Motor neuron (in vitro differentiated cells): ENCODE results near the gene OR5H1. TPM values are rescaled to one million over a fixed set of nuclear protein-coding genes. Genes with fewer than 3 reads are reported as not detected.
"Not testable (repeated sequence)": the region's sequence is repeated elsewhere in the genome, so short reads cannot be mapped to it uniquely, and the experiment has no call there.

Experiments used
- ATAC-seq, 8 experiments: fragments of 200-7000 bp; cut with Tn5 transposase; replicated peaks in 6 of 8; 2 replicates each; pipeline ENCODE4 v1.8.0; 2021; ENCODE audit warnings: mild to moderate bottlenecking in 8 of 8, moderate library complexity in 8 of 8
- H3K27ac ChIP-seq, 2 donors: fragments of 250-450 bp; sonication (Bioruptor Pico); 2 replicates each; pipeline ENCODE4 v1.9.0; 2021; ENCODE audit warnings: antibody characterized with exemption in 2 of 2, mild to moderate bottlenecking in 2 of 2, moderate library complexity in 1 of 2
- H3K4me1 ChIP-seq, 2 donors: fragments of 250-450 bp; sonication (Bioruptor Pico); replicated peaks in 1 of 2; 2 replicates each; pipeline ENCODE4 v1.6.1; 2021; ENCODE audit warnings: antibody characterized with exemption in 2 of 2, mild to moderate bottlenecking in 2 of 2, moderate library complexity in 1 of 2
- H3K4me3 ChIP-seq, 5 donors: fragments of 250-450 bp; sonication (Bioruptor Pico); 2 replicates each; pipeline ENCODE4 v1.9.0; 2021; ENCODE audit warnings: antibody characterized with exemption in 5 of 5, mild to moderate bottlenecking in 5 of 5, moderate library complexity in 4 of 5
- WGBS, 10 experiments: fragments of 450-650 bp; shearing (Covaris generic); methylation state at CpG; one replicate each; pipeline ENCODE4 v1.0.0; 2022; 5-methylcytosine and 5-hydroxymethylcytosine counted together
- in situ Hi-C, 9 experiments: fragments of 400-800 bp; cut with MboI; loops; one replicate each; pipeline ENCODE4 v1.15.0; 2021; ENCODE audit warnings: low sequenced_read_pairs in 9 of 9, low pct_unique_long_range_greater_than_20kb in 2 of 9; ENCODE audit not compliant: unreplicated experiment in 9 of 9
- total RNA-seq, 8 experiments: library from RNA; unstranded; fragments of 300-600 nt; gene quantifications; 2 replicates each; pipeline versions ENCODE4 v1.2.3 to v1.2.4, GENCODE V29; 2022

Gene OR5H1
- under 1 TPM in 2 of 8 experiments, not detected in 6; 0.09 to 0.28 TPM for total RNA-seq

DNA sequence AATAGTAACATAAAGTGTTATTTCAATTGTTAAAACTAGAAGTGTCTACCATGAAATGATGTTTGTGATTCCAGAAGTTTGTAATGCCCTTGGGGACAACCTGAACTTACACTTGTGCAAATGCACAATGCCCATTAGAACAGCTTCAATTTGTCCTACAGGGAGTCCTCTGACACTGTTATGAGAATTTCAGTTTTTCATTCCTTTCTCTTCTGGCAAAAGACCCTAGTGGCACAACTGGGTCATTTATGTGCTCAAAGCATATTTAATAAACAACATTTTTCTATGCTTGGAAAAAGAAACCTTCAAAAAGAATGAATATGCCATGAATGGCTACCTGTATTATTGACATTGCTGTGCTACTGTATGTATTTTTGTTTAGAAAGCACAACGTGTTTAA lies at the start of gene OR5H1:
TSS of gene OR5H1 (plus strand) at position 301 of the 400 bp plus-strand sequence. CDS start 1,977 bp downstream, outside the sequence.
- Histone ChIP-seq H3K4me1 (no peaks in the 10 kb centered on the region), H3K27ac (no peak within 1 kb of the TSS), H3K4me3 (no peak within 1 kb of the TSS)
- in situ Hi-C loops: no loop called here
- ATAC-seq: no peak
- 0 to 100% (median 20%) methylated on average over 1 of the region's 1 CpG; no CpG with 5 or more reads in 1 of the 10 experiments for WGBS, 10 experiments

- Histone ChIP-seq H3K4me3 (no peak within 1 kb of the TSS), H3K4me1 (no peaks in the 10 kb centered on the region), H3K27ac (no peak within 1 kb of the TSS)
- WGBS, 10 experiments: 10 to 100% (median 50%) methylated on average over 2 to 3 of the region's 4 CpGs; no CpG with 5 or more reads in 1 of the 10 experiments
- in situ Hi-C loops: no loop called here
- ATAC-seq: no peak
Observed at GRCh38 chr3:98086873-98087272, 43.6 kb upstream of the OR5H1 start, which contains the start of gene OR5AC2. TSS of gene OR5AC2 (plus strand) at chr3:98087173. CDS start at chr3:98087173, 0 bp downstream.

DNA sequence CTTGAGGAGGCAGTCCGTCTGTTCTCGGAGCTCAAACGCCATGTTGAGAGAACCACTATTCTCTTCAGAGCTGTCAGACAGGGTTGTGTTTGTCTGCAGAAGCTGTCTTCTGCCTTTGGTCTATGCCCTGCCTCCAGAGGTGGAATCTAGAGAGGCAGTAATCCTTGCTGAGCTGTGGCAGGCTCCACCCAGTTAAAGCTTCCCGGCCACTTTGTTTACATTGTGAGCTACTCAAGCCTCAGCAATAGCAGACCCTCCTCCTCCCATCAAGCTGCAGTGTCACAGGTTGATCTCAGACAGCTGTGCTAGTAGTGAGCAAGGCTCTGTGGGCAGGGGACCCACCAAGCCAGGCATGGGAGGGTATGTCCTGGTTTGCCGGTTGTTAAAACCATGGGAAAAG lies 34.6 kb upstream of the OR5H1 start:
- in situ Hi-C loops: no loop called here
- WGBS, 10 experiments: 0 to 100% (median 40%) methylated on average over 1 to 2 of the region's 5 CpGs; no CpG with 5 or more reads in 5 of the 10 experiments
- ATAC-seq: peak in 1 of 8 experiments; percentile 41
- no peak overlapping the region for H3K27ac ChIP-seq
- no peak overlapping the region for H3K4me3 ChIP-seq
- no peaks in the 10 kb centered on the region for H3K4me1 ChIP-seq

- WGBS, 10 experiments: 17 to 91% (median 54%) methylated on average over 2 to 4 of the region's 4 CpGs; no CpG with 5 or more reads in 2 of the 10 experiments
- H3K4me1 ChIP-seq: no peaks in the 10 kb centered on the region
Observed at GRCh38 chr3:98099848-98100247, 30.7 kb upstream of the OR5H1 start.

DNA sequence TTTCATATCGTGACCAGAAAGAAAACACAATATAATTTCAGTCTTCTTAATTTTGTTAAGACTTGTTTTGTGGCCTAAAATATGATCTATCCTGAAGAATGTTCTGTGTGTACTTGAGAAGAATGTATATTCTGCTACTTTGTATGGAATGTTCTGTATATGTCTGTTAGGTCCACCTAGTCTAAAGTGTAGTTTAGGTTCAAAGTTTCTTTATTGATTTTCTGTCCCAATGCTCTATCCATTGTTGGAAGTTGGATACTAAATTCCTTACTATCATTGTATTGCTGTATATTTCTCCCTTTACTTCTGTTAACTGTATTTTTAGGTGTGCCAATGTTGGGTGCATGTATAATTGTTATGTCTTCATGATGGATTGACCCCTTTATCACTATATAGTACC lies 22.4 kb upstream of the OR5H1 start:
- H3K4me3 ChIP-seq: no peak overlapping the region
- in situ Hi-C loops: no loop called here
- ATAC-seq: no peak
- H3K4me1 ChIP-seq: no peaks in the 10 kb centered on the region
- WGBS, 10 experiments: 0 to 86% (median 8%) methylated on average over 1 of the region's 1 CpG; no CpG with 5 or more reads in 1 of the 10 experiments
- no peak overlapping the region for H3K27ac ChIP-seq

More at GRCh38 chr3:98099848-98100247, 30.7 kb upstream of the OR5H1 start:
- in situ Hi-C loops: no loop called here
- Histone ChIP-seq H3K27ac (no peak overlapping the region), H3K4me3 (no peak overlapping the region)
- ATAC-seq: peak in 1 of 8 experiments; percentile 48

DNA sequence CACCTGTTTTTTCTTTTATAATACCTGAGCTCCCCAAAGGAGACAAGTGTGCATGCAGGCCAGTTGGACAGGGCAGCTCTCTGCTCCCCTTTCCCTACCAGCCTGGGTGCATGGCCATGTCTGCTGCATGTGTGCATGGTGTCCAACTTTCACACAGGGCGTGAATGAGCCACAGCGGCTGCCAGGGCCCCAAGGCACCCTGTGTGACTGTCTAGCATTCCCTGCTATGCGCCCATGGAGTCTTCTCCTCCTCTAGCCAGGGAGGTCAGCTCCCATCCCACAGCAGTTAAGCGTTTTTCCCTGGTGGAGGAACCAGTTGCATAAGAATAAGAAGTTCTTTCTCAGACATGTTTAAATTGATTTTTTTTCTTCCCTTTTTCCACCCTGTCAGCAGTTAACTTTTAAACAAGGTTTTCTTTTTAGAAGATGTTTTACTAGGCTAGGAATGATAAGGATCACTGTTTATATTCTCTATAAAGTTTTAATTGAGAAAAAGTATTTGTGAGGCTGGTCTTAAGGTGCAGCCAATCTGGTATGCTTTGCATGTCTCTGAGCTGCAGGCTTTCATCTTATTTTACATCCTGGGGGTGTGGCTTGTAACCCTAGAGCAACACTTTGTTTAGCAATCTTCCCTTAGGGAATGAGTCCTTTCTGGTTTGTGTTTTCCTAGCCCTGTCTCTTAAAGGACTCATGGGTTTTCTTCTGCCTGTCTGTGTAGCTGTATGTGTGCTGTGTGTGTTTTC lies 20.5 kb upstream of the OR5H1 start:
- peak in 3 of 8 experiments; percentile 66 to 98 (median 77) for ATAC-seq
- H3K27ac ChIP-seq: no peak overlapping the region
- in situ Hi-C loops: no loop called here
- no peaks in the 10 kb centered on the region for H3K4me1 ChIP-seq
- no peak overlapping the region for H3K4me3 ChIP-seq
- 0 to 88% (median 20%) methylated on average over 1 to 4 of the region's 4 CpGs; no CpG with 5 or more reads in 1 of the 10 experiments for whole genome bisulfite sequencing, 10 experiments

DNA sequence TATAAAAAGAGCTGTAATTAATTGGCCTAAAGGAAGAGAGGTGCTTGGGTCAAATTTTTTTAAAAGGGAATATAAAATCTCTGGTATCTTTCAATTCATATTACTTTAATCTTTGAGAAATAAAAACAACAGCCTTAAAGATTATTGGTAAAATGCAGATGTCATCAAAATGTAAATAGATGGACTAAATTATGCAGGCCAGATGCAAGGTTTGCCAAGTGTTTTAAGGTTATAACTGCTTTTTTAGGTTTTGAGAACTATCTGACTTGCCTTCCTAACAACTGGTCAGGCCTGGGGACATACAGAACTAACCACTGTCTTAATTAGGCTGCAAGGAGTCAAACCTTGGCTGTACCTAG lies 20.0 kb upstream of the OR5H1 start:
- in situ Hi-C loops: no loop called here
- peak in 1 of 8 experiments; percentile 37 for ATAC-seq
- no peak overlapping the region for H3K4me3 ChIP-seq
- no peak overlapping the region for H3K27ac ChIP-seq
- H3K4me1 ChIP-seq: no peaks in the 10 kb centered on the region

DNA sequence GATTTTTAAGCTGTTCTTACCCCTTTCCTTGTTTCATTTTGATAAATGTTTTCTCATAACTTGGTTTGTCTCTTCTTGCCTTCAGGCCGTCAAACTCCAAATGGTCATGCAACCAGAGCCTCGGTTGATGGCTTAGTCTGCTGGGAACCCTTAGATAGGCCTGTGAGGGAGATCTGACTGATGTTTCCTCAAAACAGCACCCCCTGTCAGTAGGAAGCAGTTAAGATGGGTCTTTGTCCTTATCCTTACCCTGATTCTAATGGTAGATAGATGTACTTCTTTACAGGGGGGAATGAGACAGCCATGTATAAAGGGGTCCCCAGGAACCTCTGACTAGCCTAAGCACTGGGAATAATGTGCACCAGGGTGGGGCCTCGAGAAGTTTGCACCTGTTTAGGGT lies 16.3 kb upstream of the OR5H1 start:
- Histone ChIP-seq H3K4me3 (no peak overlapping the region), H3K27ac (no peak overlapping the region), H3K4me1 (no peaks in the 10 kb centered on the region)
- 0 to 85% (median 33%) methylated on average over 1 to 3 of the region's 3 CpGs for WGBS, 10 experiments
- in situ Hi-C loops: no loop called here
- ATAC-seq: no peak

DNA sequence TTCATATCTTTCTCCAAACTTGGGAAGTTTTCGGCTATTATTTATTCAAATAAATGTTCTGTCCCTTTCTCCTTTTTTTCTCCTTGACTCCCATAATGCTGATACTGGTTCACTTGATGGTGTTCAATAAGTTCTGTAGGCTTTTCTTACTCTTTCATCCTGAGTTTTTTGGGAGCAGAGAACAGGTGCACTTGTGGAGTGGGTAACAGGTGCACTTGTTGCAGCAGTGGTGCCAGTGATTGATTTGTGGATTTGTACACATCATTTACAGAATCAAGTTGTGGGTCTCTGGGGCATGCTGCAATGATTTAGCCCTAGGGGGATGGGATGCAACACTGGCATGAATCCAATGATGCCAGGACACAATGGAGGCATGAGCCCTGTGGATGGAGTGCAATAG lies 14.8 kb upstream of the OR5H1 start:
- Histone ChIP-seq H3K4me3 (no peak overlapping the region), H3K27ac (no peak overlapping the region), H3K4me1 (no peaks in the 10 kb centered on the region)
- in situ Hi-C loops: no loop called here
- WGBS, 10 experiments: 20 to 100% (median 96%) methylated on average over 1 of the region's 1 CpG; no CpG with 5 or more reads in 2 of the 10 experiments
- no peak for ATAC-seq

- ATAC-seq: peak in 2 of 8 experiments; percentile 38 to 69
- 0 to 92% (median 20%) methylated on average over 1 to 2 of the region's 3 CpGs; no CpG with 5 or more reads in 4 of the 10 experiments for WGBS, 10 experiments
- Histone ChIP-seq H3K4me3 (no peak overlapping the region), H3K4me1 (no peaks in the 10 kb centered on the region), H3K27ac (no peak overlapping the region)
- in situ Hi-C loops: no loop called here
Observed at GRCh38 chr3:98136631-98137030, 6.1 kb downstream of the OR5H1 start.

- H3K27ac ChIP-seq, H3K4me3 ChIP-seq, in situ Hi-C loops, H3K4me1 ChIP-seq, ATAC-seq: not testable (repeated sequence)
- 24 to 100% (median 70%) methylated on average over 2 to 13 of the region's 23 CpGs for WGBS, 10 experiments
Observed at GRCh38 chr3:98137826-98138557, 7.5 kb downstream of the OR5H1 start.

DNA sequence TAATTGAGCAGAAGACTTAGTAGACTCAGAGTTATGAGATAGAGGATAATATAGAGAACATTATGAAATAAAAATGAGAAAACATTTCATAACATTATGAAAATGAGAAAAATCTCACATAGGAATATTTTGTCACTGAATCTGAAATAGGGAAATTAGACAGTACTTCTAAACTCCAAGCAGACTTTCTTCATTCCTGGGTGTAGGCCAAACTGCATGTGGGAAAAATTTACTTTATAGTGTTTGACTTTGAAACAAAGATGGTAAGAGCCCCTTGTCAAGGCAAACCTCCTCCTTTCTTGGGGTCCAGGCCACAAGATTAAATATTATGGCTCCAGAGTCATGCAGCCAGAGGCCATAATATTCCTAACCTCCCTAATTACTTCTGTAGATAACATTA lies 10.0 kb downstream of the OR5H1 start:
- no peak overlapping the region for H3K27ac ChIP-seq
- no peaks in the 10 kb centered on the region for H3K4me1 ChIP-seq
- ATAC-seq: no peak
- H3K4me3 ChIP-seq: no peak overlapping the region
- in situ Hi-C loops: no loop called here

DNA sequence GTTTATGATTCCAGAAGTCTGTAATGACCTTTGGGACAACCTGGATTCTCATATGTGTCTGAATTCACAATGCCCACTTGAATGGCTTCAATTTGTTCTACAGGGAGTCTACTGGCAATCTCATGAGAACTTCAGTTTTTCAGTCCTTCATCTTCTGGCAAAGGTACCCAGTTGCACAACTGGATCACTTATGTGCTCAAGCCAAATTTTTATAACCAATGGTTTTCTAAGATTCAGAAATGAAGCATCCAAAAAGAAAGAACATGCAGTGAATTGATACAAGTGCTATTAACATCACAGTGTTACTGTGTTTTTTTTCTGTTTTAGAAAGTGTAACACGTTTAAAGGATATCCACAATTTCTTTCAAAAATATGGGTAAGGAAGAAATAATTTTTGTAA lies 16.7 kb downstream of the OR5H1 start, which contains the start of gene OR5H14:
TSS of gene OR5H14 (plus strand) at position 301 of the 400 bp plus-strand sequence. CDS start 1,907 bp downstream, outside the sequence.
- Histone ChIP-seq H3K27ac (no peak within 1 kb of the TSS), H3K4me3 (no peak within 1 kb of the TSS), H3K4me1 (no peaks in the 10 kb centered on the region)
- ATAC-seq: no peak
- in situ Hi-C loops: no loop called here
- 0 to 81% (median 40%) methylated on average over 1 of the region's 1 CpG; no CpG with 5 or more reads in 1 of the 10 experiments for WGBS, 10 experiments
